H9 (cell line): ENCODE measurements around the gene CTCFL. TPM values are rescaled to one million over a fixed set of nuclear protein-coding genes. Genes with fewer than 3 reads are reported as not detected.

Experiments
- DNase-seq: peaks from one replicate; pipeline ENCODE4 v3.0.0-alpha.2; 2017
- H2AFZ ChIP-seq: one replicate; pipeline ENCODE4 v1.6.1; 2013; ENCODE audit warnings: mild to moderate bottlenecking, low read length, control low read depth, moderate library complexity
- H2AK5ac ChIP-seq: 2 replicates; pipeline ENCODE4 v1.6.1; 2013; ENCODE audit warnings: low read length, control low read depth, mixed read lengths; ENCODE audit not compliant: insufficient read length
- H2BK120ac ChIP-seq: one replicate; pipeline ENCODE4 v1.6.1; 2013; ENCODE audit warnings: low read depth, mild to moderate bottlenecking, low read length, control low read depth, inconsistent platforms; ENCODE audit not compliant: poor library complexity, severe bottlenecking
- H2BK12ac ChIP-seq: 2 replicates; pipeline ENCODE4 v1.6.1; 2013; ENCODE audit warnings: low read length, control low read depth, mixed read lengths, low read depth; ENCODE audit not compliant: insufficient read length
- H2BK15ac ChIP-seq: 2 replicates; pipeline ENCODE4 v1.6.1; 2013; ENCODE audit warnings: low read depth, low read length, control low read depth
- H2BK20ac ChIP-seq: one replicate; pipeline ENCODE4 v1.6.1; 2013; ENCODE audit warnings: low read depth, mild to moderate bottlenecking, low read length, control low read depth, inconsistent platforms; ENCODE audit not compliant: poor library complexity, severe bottlenecking
- H2BK5ac ChIP-seq: 2 replicates; pipeline ENCODE4 v1.6.1; 2013; ENCODE audit warnings: low read length, control low read depth, mixed read lengths; ENCODE audit not compliant: insufficient read length
- H3K14ac ChIP-seq: 2 replicates; pipeline ENCODE4 v1.6.1; 2013; ENCODE audit warnings: low read length, control low read depth; ENCODE audit not compliant: insufficient read depth
- H3K18ac ChIP-seq: 2 replicates; pipeline ENCODE4 v1.6.1; 2013; ENCODE audit warnings: low read depth, mild to moderate bottlenecking, mixed read lengths, low read length, control low read depth; ENCODE audit not compliant: insufficient read length
- H3K23ac ChIP-seq: 2 replicates; pipeline ENCODE4 v1.6.1; 2013; ENCODE audit warnings: low read length, control low read depth, mixed read lengths, low read depth; ENCODE audit not compliant: insufficient read length
- H3K23me2 ChIP-seq: 2 replicates; pipeline ENCODE4 v1.6.1; 2013; ENCODE audit warnings: low read depth, mild to moderate bottlenecking, mixed read lengths, low read length, control low read depth; ENCODE audit not compliant: insufficient read length, poor library complexity, severe bottlenecking
- H3K27ac ChIP-seq: 2 replicates; pipeline ENCODE4 v1.5.1; 2013; ENCODE audit warnings: low read length, control low read depth, mixed read lengths, low read depth; ENCODE audit not compliant: insufficient read length
- H3K27me3 ChIP-seq: 2 replicates; pipeline ENCODE4 v1.6.1; 2013; ENCODE audit warnings: low read length, control low read depth, inconsistent platforms; ENCODE audit not compliant: insufficient read depth
- H3K4ac ChIP-seq: 2 replicates; pipeline ENCODE4 v1.6.1; 2013; ENCODE audit warnings: low read depth, mild to moderate bottlenecking, control low read depth, inconsistent platforms, low read length, moderate library complexity
- H3K4me1 ChIP-seq: 2 replicates; pipeline ENCODE4 v1.6.1; 2013; ENCODE audit warnings: low read length, control low read depth, inconsistent platforms; ENCODE audit not compliant: insufficient read depth
- H3K4me2 ChIP-seq: 2 replicates; pipeline ENCODE4 v1.6.1; 2013; ENCODE audit warnings: low read length, control low read depth, mixed read lengths; ENCODE audit not compliant: insufficient read length, insufficient read depth
- H3K56ac ChIP-seq: 2 replicates; pipeline ENCODE4 v1.6.1; 2013; ENCODE audit warnings: low read depth, mild to moderate bottlenecking, mixed read lengths, low read length, control low read depth; ENCODE audit not compliant: insufficient read length
- H3K79me1 ChIP-seq: 2 replicates; pipeline ENCODE4 v1.6.1; 2013; ENCODE audit warnings: low read depth, mild to moderate bottlenecking, moderate library complexity, low read length, control low read depth, inconsistent platforms; ENCODE audit not compliant: insufficient read depth, poor library complexity, severe bottlenecking
- H3K79me2 ChIP-seq: 2 replicates; pipeline ENCODE4 v1.6.1; 2013; ENCODE audit warnings: low read length, control low read depth, inconsistent platforms; ENCODE audit not compliant: insufficient read depth
- H3K9ac ChIP-seq: 2 replicates; pipeline ENCODE4 v1.6.1; 2013; ENCODE audit warnings: low read length, control low read depth, mixed read lengths; ENCODE audit not compliant: insufficient read length; ENCODE audit errors: extremely low read depth
- H3K9me3 ChIP-seq: one replicate; pipeline ENCODE4 v1.6.1; 2013; ENCODE audit warnings: low read depth, low read length, inconsistent platforms; ENCODE audit not compliant: control insufficient read depth
- H3T11ph ChIP-seq: one replicate; pipeline ENCODE4 v1.6.1; 2013; ENCODE audit warnings: mild to moderate bottlenecking, low read length, control low read depth, inconsistent platforms
- H4K20me1 ChIP-seq: one replicate; pipeline ENCODE4 v1.6.1; 2013; ENCODE audit not compliant: control insufficient read depth, insufficient read length, insufficient read depth
- H4K5ac ChIP-seq: 2 replicates; pipeline ENCODE4 v1.6.1; 2013; ENCODE audit warnings: low read depth, mild to moderate bottlenecking, mixed read lengths, low read length, control low read depth; ENCODE audit not compliant: insufficient read length
- H4K8ac ChIP-seq: replicated peaks from 2 replicates; pipeline ENCODE4 v1.6.1; 2013; ENCODE audit warnings: low read length, control low read depth, mixed read lengths, low read depth; ENCODE audit not compliant: insufficient read length
- H4K91ac ChIP-seq: 2 replicates; pipeline ENCODE4 v1.6.1; 2013; ENCODE audit warnings: low read depth, mild to moderate bottlenecking, moderate library complexity, mixed read lengths, low read length, control low read depth; ENCODE audit not compliant: insufficient read length
- H3K27ac Mint-ChIP-seq, 3 experiments: 2 replicates in 2 of 3; 3 replicates in 1 of 3; pipeline ENCODE4 v1.8.0; 2020 to 2021; ENCODE audit warnings: mixed read lengths in 3 of 3, mild to moderate bottlenecking in 1 of 3, moderate library complexity in 1 of 3
- H3K27me3 Mint-ChIP-seq: 2 replicates; pipeline ENCODE4 v1.8.0; 2021; ENCODE audit warnings: low read depth, mild to moderate bottlenecking, moderate library complexity, mixed read lengths
- H3K36me3 Mint-ChIP-seq, 3 experiments: 2 replicates in 2 of 3; 3 replicates in 1 of 3; pipeline ENCODE4 v1.8.0; 2020 to 2021; ENCODE audit warnings: low read depth in 3 of 3, mixed read lengths in 3 of 3; ENCODE audit not compliant: insufficient read depth in 1 of 3
- H3K4me1 Mint-ChIP-seq, 2 experiments: 2 replicates each; pipeline ENCODE4 v1.8.0; 2020; ENCODE audit warnings: mixed read lengths in 2 of 2
- H3K4me3 Mint-ChIP-seq, 2 experiments: 2 replicates in 1 of 2; 3 replicates in 1 of 2; pipeline ENCODE4 v1.8.0; 2020 to 2021; ENCODE audit warnings: mild to moderate bottlenecking in 2 of 2, mixed read lengths in 2 of 2, moderate library complexity in 1 of 2
- H3K9me3 Mint-ChIP-seq, 2 experiments: 2 replicates in 1 of 2; 3 replicates in 1 of 2; pipeline ENCODE4 v1.8.0; 2020; ENCODE audit warnings: mild to moderate bottlenecking in 2 of 2, mixed read lengths in 2 of 2, moderate library complexity in 1 of 2
- CTCF ChIP-seq: fragments of 200-600 bp; sonication (generic); conservative IDR thresholded peaks from 3 replicates; pipeline ENCODE4 v1.8.0; 2021; ENCODE audit warnings: antibody characterized with exemption, mild to moderate bottlenecking
- WGBS: extraction: QIAGEN DNeasy Blood & Tissue Kit; methylation state at CpG from one replicate; pipeline ENCODE4 v1.1.7; 2013; ENCODE audit warnings: missing lambda C conversion rate, low lambda C conversion rate, mixed read lengths; ENCODE audit not compliant: insufficient read length; ENCODE audit errors: extremely low coverage; 5-methylcytosine and 5-hydroxymethylcytosine counted together
- total RNA-seq: library from RNA; stranded (reverse); gene quantifications from 2 replicates; pipeline ENCODE4 v1.2.1, GENCODE V29; 2021

The CTCFL gene
- total RNA-seq, 1 experiment from 2014 or later, result 0.90 TPM

GRCh38 chr20:57530327-57530981 is 5.5 kb upstream of the CTCFL start:
- no peak overlapping the region for H3T11ph ChIP-seq
- WGBS, result no CpG with 5 or more reads among the region's 4 CpGs
- no peak overlapping the region for H4K91ac ChIP-seq
- no peak overlapping the region for H4K5ac ChIP-seq
- H2BK15ac ChIP-seq, result no peak overlapping the region
- H3K14ac ChIP-seq, result no peak overlapping the region
- no peak for TF ChIP-seq CTCF
- Mint-ChIP-seq H3K9me3 (peaks cover 16 to 22% of the 10 kb centered on the region in 2 experiments), H3K27me3 (peaks cover 22% of the 10 kb centered on the region), H3K4me1 (peaks cover 3 to 7% of the 10 kb centered on the region in 2 experiments; a peak in 3 of 4 replicates), H3K4me3 (no peak overlapping the region), H3K27ac (no peak overlapping the region), H3K36me3 (peaks cover 0 to 8% (median 2%) of the 10 kb centered on the region in 3 experiments; a peak in 5 of 7 replicates)
- DNase-seq, result no peak
- H3K4ac ChIP-seq, result no peak overlapping the region
- no peak overlapping the region for H3K9ac ChIP-seq
- H3K23me2 ChIP-seq, result no peaks in the 10 kb centered on the region
- no peak overlapping the region for H3K56ac ChIP-seq
- H2BK12ac ChIP-seq, result no peak overlapping the region
- H2AFZ ChIP-seq, result no peak overlapping the region
- H3K79me1 ChIP-seq, result no peaks in the 10 kb centered on the region
- H3K9me3 ChIP-seq, result peaks cover 2% of the 10 kb centered on the region
- no peak overlapping the region for H3K18ac ChIP-seq
- H3K79me2 ChIP-seq, result no peaks in the 10 kb centered on the region
- H2BK5ac ChIP-seq, result no peak overlapping the region
- H2BK20ac ChIP-seq, result no peak overlapping the region
- H2BK120ac ChIP-seq, result no peak overlapping the region
- no peak overlapping the region for H4K8ac ChIP-seq
- no peaks in the 10 kb centered on the region for H3K27me3 ChIP-seq
- no peak overlapping the region for H3K4me2 ChIP-seq
- no peak overlapping the region for H2AK5ac ChIP-seq
- H4K20me1 ChIP-seq, result no peaks in the 10 kb centered on the region
- H3K23ac ChIP-seq, result no peak overlapping the region
- H3K4me1 ChIP-seq, result no peaks in the 10 kb centered on the region
- no peak overlapping the region for H3K27ac ChIP-seq
